Left lung (tissue), 10 donors: ENCODE measurements around the gene OR10H5. TPM values are rescaled to one million over a fixed set of nuclear protein-coding genes. Genes with fewer than 3 reads are reported as not detected.
A peak's percentile ranks its signal among the peaks of the same experiment; 100 is the strongest.
"Not testable (repeated sequence)": the region's sequence is repeated elsewhere in the genome, so short reads cannot be mapped to it uniquely, and the experiment has no call there.

Experiments used
- ATAC-seq: fragments of 200-7000 bp; cut with Tn5 transposase; one replicate; pipeline ENCODE4 v1.9.1; 2020; ENCODE audit warnings: moderate library complexity
- DNase-seq, 4 donors: peaks; one replicate each; pipeline ENCODE4 v3.0.0-alpha.2; 2013 to 2020
- H3K27ac ChIP-seq, 2 donors: fragments of 200-600 bp; sonication (generic) in 1 of 2; one replicate each; pipeline versions ENCODE4 v1.5.0 to v1.8.0; 2020 to 2021
- H3K27me3 ChIP-seq, 2 donors: fragments of 200-600 bp; sonication (generic) in 1 of 2; one replicate each; pipeline versions ENCODE4 v1.5.0 to v1.8.0; 2020 to 2021
- H3K36me3 ChIP-seq, 2 donors: fragments of 200-600 bp; sonication (generic) in 1 of 2; one replicate each; pipeline versions ENCODE4 v1.5.0 to v1.8.0; 2020 to 2021
- H3K4me1 ChIP-seq, 2 donors: fragments of 200-600 bp; one replicate each; pipeline ENCODE4 v1.8.0; 2021
- H3K4me3 ChIP-seq, 2 donors: fragments of 200-600 bp; sonication (generic) in 1 of 2; one replicate each; pipeline versions ENCODE4 v1.5.0 to v1.8.0; 2020 to 2021; ENCODE audit warnings: mild to moderate bottlenecking in 1 of 2
- H3K9me3 ChIP-seq, 2 donors: fragments of 200-600 bp; sonication (generic) in 1 of 2; one replicate each; pipeline versions ENCODE4 v1.5.0 to v1.8.0; 2020 to 2021
- CTCF ChIP-seq, 2 donors: fragments of 200-600 bp; sonication (generic) in 1 of 2; IDR thresholded peaks; one replicate each; pipeline versions ENCODE4 v1.5.0 to v1.8.0; 2021; ENCODE audit warnings: antibody characterized with exemption in 2 of 2
- intact Hi-C, 2 donors: fragments of 100-400 bp; cut with DNase I; formaldehyde crosslinking; loops; one replicate each; pipeline versions ENCODE4 v1.11.2 to v1.14.2; 2022
- polyA plus RNA-seq, 6 donors: library from polyadenylated mRNA; unstranded; fragments of 120-200 nt; gene quantifications; one replicate each; pipeline ENCODE4 v1.2.1, GENCODE V29; 2013; ENCODE audit not compliant: insufficient read length in 6 of 6
- total RNA-seq, 2 donors: library from RNA; stranded (reverse); fragmentation: NEBNext Ultra II Directional; extraction: Animal tissue kit (Norgen Biotek cat#: 25700); gene quantifications; one replicate each; pipeline ENCODE4 v1.2.1, GENCODE V29; 2021
- donor health status: DM: no; HTN: yes; CAD: no.
- donor health status: DM: no; HTN: no; CAD: no.

OR10H5 gene
- total and polyA plus RNA-seq, 8 donors: 0.09 to 0.15 (median 0.11) TPM; not detected in 2

DNA sequence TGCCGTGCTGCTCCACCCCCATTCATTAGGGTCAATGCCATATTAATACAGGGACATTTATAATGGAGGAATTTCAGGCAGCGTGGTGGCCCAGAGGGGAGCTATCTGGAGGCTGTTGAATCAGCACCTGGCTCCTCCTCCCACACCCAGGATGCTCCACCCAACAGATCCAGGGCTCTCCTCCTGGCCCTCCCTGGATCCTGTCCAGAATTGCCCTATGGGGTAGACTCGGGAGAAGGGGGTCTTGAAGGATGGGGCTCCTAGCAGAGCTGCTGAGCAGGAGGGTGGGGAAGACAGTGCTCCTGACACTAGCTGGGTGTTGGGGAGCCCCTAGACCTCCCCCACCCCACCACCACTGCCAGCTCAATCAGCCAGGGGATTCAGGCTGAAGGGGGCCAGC lies 5.2 kb upstream of the OR10H5 start:
- ATAC-seq (no peak), DNase-seq (no peak)
- H3K4me3 ChIP-seq: no peak overlapping the region
- peaks cover 0 to under 1% of the 10 kb centered on the region in 2 donors for H3K27me3 ChIP-seq
- no peaks in the 10 kb centered on the region for H3K4me1 ChIP-seq
- no peaks in the 10 kb centered on the region for H3K9me3 ChIP-seq
- no peak for TF ChIP-seq CTCF (IDR thresholded peaks at IDR 0.05)
- H3K36me3 ChIP-seq: no peaks in the 10 kb centered on the region
- no peak overlapping the region for H3K27ac ChIP-seq
- intact Hi-C loops: no loop called here

DNA sequence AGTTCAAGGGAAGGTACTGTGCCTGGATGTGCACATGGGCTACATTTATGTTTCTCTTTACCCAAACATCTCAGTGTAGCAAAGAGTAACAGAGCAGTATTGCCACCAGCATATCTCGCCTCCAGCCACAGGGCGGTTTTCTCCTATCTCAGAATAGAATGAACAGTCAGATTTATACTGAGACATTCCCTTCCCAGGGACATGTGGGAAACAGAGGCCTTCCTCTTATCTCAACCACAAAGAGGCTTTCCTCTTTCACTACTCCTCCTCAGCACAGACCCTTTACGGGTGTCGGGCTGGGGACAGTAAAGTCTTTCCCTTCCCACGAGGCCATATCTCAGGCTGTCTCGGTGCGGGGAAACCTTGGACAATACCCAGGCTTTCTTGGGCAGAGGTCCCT lies 4.6 kb upstream of the OR10H5 start:
- H3K27me3 ChIP-seq, H3K4me1 ChIP-seq, H3K4me3 ChIP-seq, DNase-seq, ATAC-seq, intact Hi-C loops, H3K36me3 ChIP-seq, H3K9me3 ChIP-seq, H3K27ac ChIP-seq: not testable (repeated sequence)

GRCh38 chr19:15788594-15789270 lies 1.3 kb downstream of the OR10H5 start:
- TF ChIP-seq CTCF (IDR thresholded peaks at IDR 0.05): no peak
- Histone ChIP-seq H3K4me3 (no peak overlapping the region), H3K27ac (no peak overlapping the region), H3K4me1 (no peaks in the 10 kb centered on the region), H3K27me3 (peaks cover 0 to 25% of the 10 kb centered on the region in 2 donors), H3K36me3 (no peaks in the 10 kb centered on the region), H3K9me3 (no peaks in the 10 kb centered on the region)
- ATAC-seq: no peak
- DNase-seq: no peak
- intact Hi-C loops: no loop called here

DNA sequence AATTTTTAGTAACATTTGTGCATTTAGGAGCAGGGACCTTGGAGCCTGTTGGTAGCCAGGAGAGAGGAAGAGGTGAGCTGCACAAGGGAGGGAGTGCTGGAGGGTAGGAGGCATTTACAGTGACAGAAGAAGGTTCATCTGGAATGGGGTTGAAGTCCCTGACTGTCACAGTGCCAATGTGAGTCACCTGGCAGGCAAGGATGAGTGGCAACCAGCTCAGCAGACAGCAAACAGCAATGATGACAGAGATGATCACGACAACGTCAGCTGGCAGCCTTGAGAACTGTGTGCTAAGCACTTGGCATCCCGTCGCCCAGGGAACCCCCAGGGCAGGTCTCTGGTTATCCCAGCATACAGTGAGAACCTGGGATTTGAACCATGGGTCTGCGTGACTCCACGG lies 2.6 kb downstream of the OR10H5 start:
- ATAC-seq: no peak
- intact Hi-C loops: no loop called here

GRCh38 chr19:15794279-15794678 lies 6.8 kb downstream of the OR10H5 start:
- H3K4me3 ChIP-seq, H3K27me3 ChIP-seq, intact Hi-C loops, DNase-seq, H3K36me3 ChIP-seq, ATAC-seq, H3K27ac ChIP-seq, H3K4me1 ChIP-seq, H3K9me3 ChIP-seq: not testable (repeated sequence)

More for the DNA sequence above, 2.6 kb downstream of the OR10H5 start:
- H3K27ac ChIP-seq: no peak overlapping the region
- H3K4me1 ChIP-seq: no peaks in the 10 kb centered on the region
- H3K27me3 ChIP-seq: peaks cover 0 to 25% of the 10 kb centered on the region in 2 donors
- H3K36me3 ChIP-seq: no peaks in the 10 kb centered on the region
- H3K4me3 ChIP-seq: no peak overlapping the region
- H3K9me3 ChIP-seq: no peaks in the 10 kb centered on the region
- no peak for TF ChIP-seq CTCF (IDR thresholded peaks at IDR 0.05)
- no peak for DNase-seq

DNA sequence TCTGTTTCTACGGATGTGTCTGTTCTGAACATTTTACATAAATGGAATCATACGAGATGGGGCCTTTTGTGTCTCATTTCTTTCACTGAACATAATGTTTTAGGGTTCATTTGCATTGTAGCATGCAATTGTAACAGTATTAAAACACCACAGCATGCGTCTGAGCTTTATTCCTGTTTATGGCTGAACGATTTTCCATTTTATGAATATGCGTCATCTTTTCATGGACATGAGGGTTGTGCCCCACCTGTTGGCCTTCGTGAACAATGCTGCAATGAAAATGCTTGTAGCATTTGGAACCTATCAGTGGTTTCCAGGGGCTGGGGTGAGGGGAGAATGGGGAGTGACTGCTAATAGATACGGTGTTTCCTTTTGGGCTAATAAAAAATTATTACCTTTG lies 22.9 kb downstream of the OR10H5 start:
- peak in 1 of 4 donors; percentile 2 for DNase-seq

More for the DNA sequence above, 22.9 kb downstream of the OR10H5 start:
- no peaks in the 10 kb centered on the region for H3K4me1 ChIP-seq
- H3K27me3 ChIP-seq: peaks cover 0 to 24% of the 10 kb centered on the region in 2 donors
- intact Hi-C loops: no loop called here
- no peaks in the 10 kb centered on the region for H3K36me3 ChIP-seq
- no peak overlapping the region for H3K27ac ChIP-seq
- H3K4me3 ChIP-seq: no peak overlapping the region
- no peak for TF ChIP-seq CTCF (IDR thresholded peaks at IDR 0.05)
- no peak for ATAC-seq
- no peaks in the 10 kb centered on the region for H3K9me3 ChIP-seq
